ENCODE measurements around the gene KIF16B. TPM values are rescaled to one million over a fixed set of nuclear protein-coding genes. Genes with fewer than 3 reads are reported as not detected.

Gene KIF16B
- total RNA-seq, 4 donors from 2014 or later: 16.6 to 29.6 (median 20.2) TPM

DNA sequence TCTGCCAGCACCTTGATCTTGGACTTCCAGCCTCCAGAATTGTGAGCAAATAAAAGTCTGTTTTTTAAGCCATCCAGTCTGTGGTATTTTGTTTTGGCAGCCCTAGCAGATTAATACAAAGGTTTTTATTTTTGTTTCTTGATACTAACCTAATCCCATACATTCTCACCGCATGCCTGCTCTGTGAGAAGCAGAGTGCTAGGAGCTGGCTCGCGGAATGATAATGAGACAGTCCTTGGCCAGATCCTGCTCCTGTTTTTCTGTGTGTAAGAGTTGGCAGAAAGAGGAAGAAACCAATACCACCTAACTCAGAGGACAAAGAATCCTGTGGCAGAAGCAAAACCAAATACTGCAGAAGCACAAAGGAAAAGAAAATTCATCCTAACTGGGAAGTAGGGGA, 82.6 kb downstream of the KIF16B start:
- Histone ChIP-seq H3K27ac (no peak overlapping the region), H3K36me3 (peaks cover 0 to 97% (median 0%) of the 10 kb centered on the region in 3 donors), H3K4me3 (no peak overlapping the region), H3K9me3 (no peaks in the 10 kb centered on the region), H3K4me1 (no peaks in the 10 kb centered on the region), H3K27me3 (no peaks in the 10 kb centered on the region)
- TF ChIP-seq, protein P1, sequence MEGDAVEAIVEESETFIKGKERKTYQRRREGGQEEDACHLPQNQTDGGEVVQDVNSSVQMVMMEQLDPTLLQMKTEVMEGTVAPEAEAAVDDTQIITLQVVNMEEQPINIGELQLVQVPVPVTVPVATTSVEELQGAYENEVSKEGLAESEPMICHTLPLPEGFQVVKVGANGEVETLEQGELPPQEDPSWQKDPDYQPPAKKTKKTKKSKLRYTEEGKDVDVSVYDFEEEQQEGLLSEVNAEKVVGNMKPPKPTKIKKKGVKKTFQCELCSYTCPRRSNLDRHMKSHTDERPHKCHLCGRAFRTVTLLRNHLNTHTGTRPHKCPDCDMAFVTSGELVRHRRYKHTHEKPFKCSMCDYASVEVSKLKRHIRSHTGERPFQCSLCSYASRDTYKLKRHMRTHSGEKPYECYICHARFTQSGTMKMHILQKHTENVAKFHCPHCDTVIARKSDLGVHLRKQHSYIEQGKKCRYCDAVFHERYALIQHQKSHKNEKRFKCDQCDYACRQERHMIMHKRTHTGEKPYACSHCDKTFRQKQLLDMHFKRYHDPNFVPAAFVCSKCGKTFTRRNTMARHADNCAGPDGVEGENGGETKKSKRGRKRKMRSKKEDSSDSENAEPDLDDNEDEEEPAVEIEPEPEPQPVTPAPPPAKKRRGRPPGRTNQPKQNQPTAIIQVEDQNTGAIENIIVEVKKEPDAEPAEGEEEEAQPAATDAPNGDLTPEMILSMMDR (IDR thresholded peaks at IDR 0.05): no peak
- TF ChIP-seq POLR2A (IDR thresholded peaks at IDR 0.05): no peak
- no peak for DNase-seq
- intact Hi-C loops (cut with DNase I): no loop called here
- 68 to 84% methylated on average over 3 of the region's 3 CpGs for WGBS, 2 donors

DNA sequence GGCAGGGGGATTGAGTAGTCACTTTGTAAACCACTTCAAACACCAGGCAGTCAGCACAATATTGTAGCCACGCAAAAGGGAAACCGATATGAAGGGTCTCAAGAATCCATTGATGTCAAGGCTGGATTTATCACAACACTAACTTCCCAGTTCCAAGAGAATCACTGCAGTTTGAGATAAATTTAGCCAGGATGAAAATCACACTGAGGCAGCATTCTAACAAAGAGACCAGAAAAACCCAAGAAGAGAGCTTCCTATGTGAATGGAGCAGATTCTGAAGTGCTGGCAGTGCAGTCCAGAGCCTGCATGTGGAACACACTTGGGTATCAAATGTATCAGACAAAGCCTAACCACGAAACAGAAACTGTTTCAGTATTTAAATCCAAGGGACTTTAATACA, 84.6 kb downstream of the KIF16B start:
- intact Hi-C loops (cut with DNase I): no loop called here
- H3K9me3 ChIP-seq: no peaks in the 10 kb centered on the region
- no peaks in the 10 kb centered on the region for H3K4me1 ChIP-seq
- H3K27ac ChIP-seq: no peak overlapping the region
- peaks cover 0 to 98% (median 0%) of the 10 kb centered on the region in 3 donors for H3K36me3 ChIP-seq
- TF ChIP-seq POLR2A (IDR thresholded peaks at IDR 0.05): no peak
- TF ChIP-seq, protein P1 (IDR thresholded peaks at IDR 0.05): no peak
- H3K4me3 ChIP-seq: no peak overlapping the region
- WGBS, 2 donors: 79 to 85% methylated on average over 3 of the region's 3 CpGs
- no peak for DNase-seq
- H3K27me3 ChIP-seq: no peaks in the 10 kb centered on the region

DNA sequence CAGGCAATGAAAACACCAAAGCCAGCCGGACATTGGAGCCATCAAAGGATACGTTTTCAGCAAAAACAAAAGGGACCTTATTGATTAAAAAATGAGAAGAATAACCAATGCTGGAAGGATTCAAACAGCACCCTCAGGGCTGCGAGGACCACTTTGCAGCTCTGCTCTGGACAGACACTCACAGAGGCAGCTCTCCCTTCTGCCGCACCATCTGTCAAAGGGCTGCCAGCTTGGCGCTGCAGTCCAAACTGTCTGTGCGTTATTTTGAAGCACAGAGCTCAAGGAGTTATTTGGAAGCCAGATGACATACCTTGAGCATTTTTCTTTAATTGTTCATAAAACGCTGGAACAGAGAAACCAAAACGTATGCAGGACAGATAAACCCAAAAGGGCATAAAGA, 85.2 kb downstream of the KIF16B start:
- 77 to 83% methylated on average over 5 to 8 of the region's 8 CpGs for whole genome bisulfite sequencing, 2 donors
- intact Hi-C loops (cut with DNase I): no loop called here
- Histone ChIP-seq H3K27ac (no peak overlapping the region), H3K4me3 (no peak overlapping the region), H3K4me1 (no peaks in the 10 kb centered on the region), H3K36me3 (peaks cover 0 to 98% (median 0%) of the 10 kb centered on the region in 3 donors), H3K9me3 (no peaks in the 10 kb centered on the region), H3K27me3 (no peaks in the 10 kb centered on the region)
- no peak for TF ChIP-seq POLR2A (IDR thresholded peaks at IDR 0.05)
- TF ChIP-seq, protein P1 (IDR thresholded peaks at IDR 0.05): no peak
- DNase-seq: no peak

DNA sequence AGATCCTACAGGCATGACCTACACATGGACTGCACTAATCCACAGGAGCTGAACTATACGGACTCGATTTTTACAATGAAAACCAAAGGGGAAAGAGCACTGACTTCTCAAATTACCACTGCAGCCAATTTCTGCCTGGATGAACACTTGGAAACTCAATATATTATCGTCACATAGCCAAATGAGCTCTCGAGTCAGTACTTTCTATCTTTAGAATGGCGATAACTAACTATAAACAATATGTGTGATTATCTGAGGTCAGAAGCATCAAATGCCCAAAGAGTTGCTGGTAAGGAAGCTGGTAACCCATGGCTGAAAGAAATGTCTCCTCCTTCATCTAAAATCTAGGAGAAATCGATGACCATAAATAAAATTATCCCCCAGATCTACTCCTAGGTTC, 86.7 kb downstream of the KIF16B start:
- 90 to 96% methylated on average over 6 of the region's 6 CpGs for WGBS, 2 donors
- no peaks in the 10 kb centered on the region for H3K9me3 ChIP-seq
- peaks cover 0 to 95% (median 0%) of the 10 kb centered on the region in 3 donors for H3K36me3 ChIP-seq
- no peaks in the 10 kb centered on the region for H3K4me1 ChIP-seq
- DNase-seq: no peak
- H3K27ac ChIP-seq: no peak overlapping the region
- H3K27me3 ChIP-seq: no peaks in the 10 kb centered on the region
- intact Hi-C loops (cut with DNase I): no loop called here
- no peak for TF ChIP-seq POLR2A (IDR thresholded peaks at IDR 0.05)
- TF ChIP-seq, protein P1 (IDR thresholded peaks at IDR 0.05): no peak
- no peak overlapping the region for H3K4me3 ChIP-seq

DNA sequence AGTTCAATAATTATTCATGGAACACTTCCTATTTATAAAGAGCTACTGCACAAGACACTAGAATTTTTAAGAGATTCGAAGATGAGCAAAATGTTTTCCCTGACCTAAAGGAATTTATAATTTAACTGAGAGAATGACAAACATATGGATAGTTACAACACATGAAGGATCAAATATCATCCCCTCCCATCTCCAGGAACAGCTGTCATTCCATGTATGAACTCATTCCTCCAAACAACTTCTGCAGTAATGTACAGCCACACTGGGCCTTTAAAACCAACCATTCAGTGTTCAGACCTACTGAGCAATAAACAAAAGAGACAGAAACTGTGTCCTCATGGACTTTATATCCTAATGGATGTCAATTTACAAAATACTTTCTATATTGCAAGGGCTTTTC, 87.8 kb downstream of the KIF16B start:
- TF ChIP-seq POLR2A (IDR thresholded peaks at IDR 0.05): no peak
- TF ChIP-seq, protein P1 (IDR thresholded peaks at IDR 0.05): no peak
- DNase-seq: no peak
- Histone ChIP-seq H3K36me3 (peaks cover 0 to 89% (median 0%) of the 10 kb centered on the region in 3 donors), H3K4me3 (no peak overlapping the region), H3K4me1 (no peaks in the 10 kb centered on the region), H3K27ac (no peak overlapping the region), H3K9me3 (no peaks in the 10 kb centered on the region), H3K27me3 (no peaks in the 10 kb centered on the region)
- 88 to 92% methylated on average over 1 of the region's 1 CpG for WGBS, 2 donors
- intact Hi-C loops (cut with DNase I): no loop called here
